Osteoblast (primary cell): Measurements from ENCODE around the gene RALA. TPM values are rescaled to one million over a fixed set of nuclear protein-coding genes. Genes with fewer than 3 reads are reported as not detected.

Experiments
- DNase-seq: peaks from one replicate; pipeline ENCODE4 v3.0.0; 2011; ENCODE audit warnings: low spot score, mixed read lengths; ENCODE audit not compliant: insufficient read length; ENCODE audit errors: missing footprints
- H2AFZ ChIP-seq: 2 replicates; pipeline ENCODE4 v1.6.0; 2011; ENCODE audit warnings: mild to moderate bottlenecking, low read length
- H3K27ac ChIP-seq: 2 replicates; pipeline ENCODE4 v1.5.1; 2011; ENCODE audit warnings: mild to moderate bottlenecking, low read depth, low read length, moderate library complexity
- H3K27me3 ChIP-seq: 2 replicates; pipeline ENCODE4 v1.6.0; 2012; ENCODE audit warnings: mild to moderate bottlenecking, control low read depth, inconsistent platforms, low read length, moderate library complexity; ENCODE audit not compliant: insufficient read depth
- H3K36me3 ChIP-seq: 2 replicates; pipeline ENCODE4 v1.5.1; 2011; ENCODE audit warnings: mild to moderate bottlenecking, low read length, control low read depth, moderate library complexity; ENCODE audit not compliant: insufficient read depth
- H3K4me1 ChIP-seq: 2 replicates; pipeline ENCODE4 v1.5.1; 2011; ENCODE audit warnings: mild to moderate bottlenecking, low read length, control low read depth, moderate library complexity; ENCODE audit not compliant: insufficient read depth
- H3K4me2 ChIP-seq: 2 replicates; pipeline ENCODE4 v1.6.0; 2011; ENCODE audit warnings: mild to moderate bottlenecking, low read length; ENCODE audit not compliant: insufficient read depth
- H3K4me3 ChIP-seq: fragments of 200-600 bp; sonication (generic); 3 replicates; pipeline ENCODE4 v1.5.1; 2012; ENCODE audit warnings: mild to moderate bottlenecking, low read length, inconsistent platforms; ENCODE audit not compliant: insufficient read depth
- H3K79me2 ChIP-seq: 2 replicates; pipeline ENCODE4 v1.6.0; 2012; ENCODE audit warnings: mild to moderate bottlenecking, low read length, control low read depth, inconsistent platforms; ENCODE audit not compliant: insufficient read depth
- H3K9me3 ChIP-seq: 2 replicates; pipeline ENCODE4 v1.5.1; 2011; ENCODE audit warnings: low read depth, low read length, control low read depth
- H4K20me1 ChIP-seq: 2 replicates; pipeline ENCODE4 v1.6.0; 2012; ENCODE audit warnings: mild to moderate bottlenecking, low read length, control low read depth; ENCODE audit not compliant: insufficient read depth
- CTCF ChIP-seq: IDR thresholded peaks from 2 replicates; pipeline ENCODE4 v1.5.1; 2011; ENCODE audit warnings: mild to moderate bottlenecking, low read depth, low read length, moderate library complexity; ENCODE audit errors: extremely low read depth
- total RNA-seq: library from RNA; depleted of rRNA; stranded (reverse); fragments of >200 nt; gene quantifications from 2 replicates; pipeline ENCODE4 v1.2.3, GENCODE V29; 2012

The RALA gene
- total RNA-seq, 1 donor: 38.4 TPM

GRCh38 chr7:39588416-39588815 is 35.0 kb upstream of the RALA start:
- Histone ChIP-seq H3K27me3 (no peaks in the 10 kb centered on the region), H3K79me2 (no peaks in the 10 kb centered on the region), H3K4me1 (peaks cover 21% of the 10 kb centered on the region), H2AFZ (no peak overlapping the region), H3K4me2 (no peak overlapping the region), H3K27ac (no peak overlapping the region), H3K9me3 (no peaks in the 10 kb centered on the region), H3K4me3 (no peak overlapping the region), H4K20me1 (no peaks in the 10 kb centered on the region), H3K36me3 (no peaks in the 10 kb centered on the region)
- no peak for TF ChIP-seq CTCF
- DNase-seq: no peak

GRCh38 chr7:39589323-39590111 is 33.9 kb upstream of the RALA start:
- no peaks in the 10 kb centered on the region for H3K79me2 ChIP-seq
- no peaks in the 10 kb centered on the region for H3K27me3 ChIP-seq
- H3K36me3 ChIP-seq: no peaks in the 10 kb centered on the region
- TF ChIP-seq CTCF: no peak
- no peak overlapping the region for H3K4me3 ChIP-seq
- H3K4me2 ChIP-seq: peak overlapping the region; percentile 5
- no peak overlapping the region for H2AFZ ChIP-seq
- peak overlapping the region; percentile 32 for H3K27ac ChIP-seq
- no peaks in the 10 kb centered on the region for H3K9me3 ChIP-seq
- no peaks in the 10 kb centered on the region for H4K20me1 ChIP-seq
- peaks cover 21% of the 10 kb centered on the region for H3K4me1 ChIP-seq
- DNase-seq: peak; percentile 82

GRCh38 chr7:39592586-39592985 is 30.8 kb upstream of the RALA start:
- H3K4me1 ChIP-seq: peaks cover 18% of the 10 kb centered on the region
- peak overlapping the region; percentile 96 for H3K27ac ChIP-seq
- no peaks in the 10 kb centered on the region for H4K20me1 ChIP-seq
- H3K27me3 ChIP-seq: no peaks in the 10 kb centered on the region
- H2AFZ ChIP-seq: peak overlapping the region; percentile 64
- H3K4me2 ChIP-seq: peak overlapping the region; percentile 81
- H3K9me3 ChIP-seq: no peaks in the 10 kb centered on the region
- H3K79me2 ChIP-seq: no peaks in the 10 kb centered on the region
- H3K4me3 ChIP-seq: peak overlapping the region; percentile 46
- TF ChIP-seq CTCF: no peak
- peak; percentile 88 for DNase-seq
- H3K36me3 ChIP-seq: no peaks in the 10 kb centered on the region

- no peaks in the 10 kb centered on the region for H3K79me2 ChIP-seq
- peaks cover 13% of the 10 kb centered on the region for H3K4me1 ChIP-seq
- H3K4me3 ChIP-seq: no peak overlapping the region
- H4K20me1 ChIP-seq: no peaks in the 10 kb centered on the region
- no peak for TF ChIP-seq CTCF
- H3K36me3 ChIP-seq: no peaks in the 10 kb centered on the region
- H3K27ac ChIP-seq: no peak overlapping the region
- H3K27me3 ChIP-seq: no peaks in the 10 kb centered on the region
- no peak for DNase-seq
- H3K9me3 ChIP-seq: no peaks in the 10 kb centered on the region
- H2AFZ ChIP-seq: peak overlapping the region; percentile 7
- no peak overlapping the region for H3K4me2 ChIP-seq
Observed at GRCh38 chr7:39594988-39595620, 28.3 kb upstream of the RALA start.
